GM12878 (cell line): ENCODE results near the gene PLK2. TPM values are rescaled to one million over a fixed set of nuclear protein-coding genes. Genes with fewer than 3 reads are reported as not detected.

Experiments
- EED ChIP-seq: sonication (generic); IDR thresholded peaks from 2 replicates; pipeline ENCODE4 v1.6.1; 2016; ENCODE audit warnings: antibody characterized with exemption, low read depth
- HSF1 ChIP-seq: fragments of 150-350 bp; IDR thresholded peaks from 2 replicates; pipeline ENCODE4 v1.6.1; 2014; ENCODE audit warnings: mild to moderate bottlenecking, low read depth, low read length
- IKZF2 ChIP-seq, 2 experiments: fragments of 450-650 bp; IDR thresholded peaks; 2 replicates each; pipeline ENCODE4 v1.6.1; 2017; ENCODE audit warnings: mild to moderate bottlenecking in 2 of 2, moderate library complexity in 2 of 2
- KLF5 ChIP-seq: fragments of 450-650 bp; IDR thresholded peaks from 2 replicates; pipeline ENCODE4 v1.6.1; 2014; ENCODE audit warnings: mild to moderate bottlenecking; ENCODE audit not compliant: partially characterized antibody
- LARP7 ChIP-seq: fragments of 450-650 bp; IDR thresholded peaks from 2 replicates; pipeline ENCODE4 v1.6.1; 2017; ENCODE audit warnings: mild to moderate bottlenecking
- MYC ChIP-seq: IDR thresholded peaks from 2 replicates; pipeline ENCODE4 v1.6.1; 2011; ENCODE audit warnings: mild to moderate bottlenecking, low read length, moderate library complexity, inconsistent platforms; ENCODE audit not compliant: insufficient read depth, insufficient replicate concordance, insufficient read length, severe bottlenecking
- RUNX3 ChIP-seq: IDR thresholded peaks from 2 replicates; pipeline ENCODE4 v1.6.1; 2012; ENCODE audit warnings: low read length, inconsistent platforms
- SKIL ChIP-seq: fragments of 450-650 bp; IDR thresholded peaks from 2 replicates; pipeline ENCODE4 v1.6.1; 2017; ENCODE audit warnings: mild to moderate bottlenecking, low read depth, inconsistent platforms; ENCODE audit not compliant: poor library complexity, severe bottlenecking
- SUPT20H ChIP-seq: IDR thresholded peaks from 2 replicates; pipeline ENCODE4 v1.6.1; 2011; ENCODE audit warnings: low read depth, mild to moderate bottlenecking, low read length, moderate library complexity, borderline replicate concordance; ENCODE audit not compliant: control insufficient read depth
- WRNIP1 ChIP-seq: IDR thresholded peaks from 2 replicates; pipeline ENCODE4 v1.6.1; 2011; ENCODE audit warnings: low read depth, low read length, improper control_type of control experiment, borderline replicate concordance
- ZBTB40 ChIP-seq: fragments of 450-650 bp; IDR thresholded peaks from 2 replicates; pipeline ENCODE4 v1.6.1; 2016; ENCODE audit warnings: mild to moderate bottlenecking, moderate library complexity, borderline replicate concordance
- ZZZ3 ChIP-seq: IDR thresholded peaks from 2 replicates; pipeline ENCODE4 v1.6.1; 2011; ENCODE audit warnings: low read depth; ENCODE audit not compliant: control insufficient read depth, insufficient read length
- polyA plus RNA-seq, 11 experiments: library from polyadenylated mRNA; depleted of rRNA in 4 of 11; unstranded in 6 of 11; stranded (reverse) in 5 of 11; fragments of >200 nt; fragmentation: Nextera tagmentation in 4 of 11; fragmentation: Illumina TruSeq in 1 of 11; extraction: Ambion mirVana in 4 of 11; extraction: Trizol in 1 of 11; gene quantifications; 1 replicate in 1 of 11; 2 replicates in 10 of 11; pipeline versions ENCODE4 v1.2.1 to v1.2.3, GENCODE V29; 2011 to 2016; ENCODE audit warnings: inconsistent platforms in 2 of 11, missing spikeins in 2 of 11, low read depth in 1 of 11
- total RNA-seq, 4 experiments: library from RNA; depleted of rRNA in 3 of 4; stranded (reverse); fragments of >200 nt in 3 of 4; fragmentation: Illumina TruSeq in 1 of 4; extraction: Trizol in 1 of 4; gene quantifications; 2 replicates each; pipeline versions ENCODE4 v1.2.1 to v1.2.3, GENCODE V29; 2013 to 2021

The PLK2 gene
- total and polyA plus RNA-seq, 10 of the 15 experiments (the other 5 are each of a cell fraction or from before 2014, with no cell fraction given), result 0.07 to 3.9 (median 0.52) TPM

GRCh38 chr5:58440901-58441460 lies 18.9 kb downstream of the PLK2 start (continued):
- TF ChIP-seq SKIL (no peak), IKZF2 (IDR thresholded peaks at IDR 0.05) (no peak), KLF5 (no peak), EED (no peak), MYC (no peak), HSF1 (no peak), ZZZ3 (no peak), LARP7 (no peak), RUNX3 (no peak), SUPT20H (no peak), WRNIP1 (no peak), ZBTB40 (no peak)
- TF ChIP-seq, all 136 proteins: peak for 0
